GM12878 (cell line): Measurements from ENCODE around the gene NR1D2. TPM values are rescaled to one million over a fixed set of nuclear protein-coding genes. Genes with fewer than 3 reads are reported as not detected.

ENCODE experiments used
- ATAC-seq: fragments of 200-7000 bp; cut with Tn5 transposase; 3 replicates; pipeline ENCODE4 v1.9.1; 2020; ENCODE audit warnings: mild to moderate bottlenecking, moderate library complexity
- BruUV-seq: library from RNA; stranded (reverse); fragments of 400-500 nt; replicated peaks from 2 replicates; lab custom pipeline; 2021; lab: Mats Ljungman, UMichigan
- CTCF ChIA-PET: fragments of 300-600 bp; sonication (Branson Sonifier 250); formaldehyde crosslinking; extraction: SDS; loops from one replicate; lab custom pipeline; 2021; ENCODE audit warnings: inconsistent platforms; lab: Yijun Ruan, JAX
- POLR2A ChIA-PET: fragments of 350-600 bp; formaldehyde crosslinking; extraction: SDS; loops from one replicate; lab custom pipeline; 2021; ENCODE audit warnings: inconsistent platforms; lab: Charles Lee
- RAD21 ChIA-PET: fragments of 300-600 bp; sonication (Branson Sonifier 250); formaldehyde crosslinking; loops from one replicate; lab custom pipeline; 2023; ENCODE audit warnings: antibody characterized with exemption; ENCODE audit not compliant: unreplicated experiment; lab: Charles Lee
- SMC1A ChIA-PET: fragments of 300-600 bp; sonication (Branson Sonifier 250); formaldehyde crosslinking; loops from one replicate; lab custom pipeline; 2023; ENCODE audit not compliant: unreplicated experiment, uncharacterized antibody; lab: Charles Lee
- DNase-seq: peaks from one replicate; pipeline ENCODE4 v3.0.0-alpha.2; 2011; ENCODE audit warnings: low read depth, low spot score
- FAIRE-seq: peaks from 3 replicates; lab custom pipeline; 2011; peaks lifted over from hg19 to GRCh38; lab: Jason Lieb, UNC
- H2AFZ ChIP-seq: 2 replicates; pipeline ENCODE4 v1.6.0; 2011; ENCODE audit warnings: low read depth, low read length, control low read depth; ENCODE audit not compliant: control insufficient read depth
- H3K27ac ChIP-seq: 2 replicates; pipeline ENCODE4 v1.5.1; 2011; ENCODE audit warnings: control low read depth; ENCODE audit not compliant: control insufficient read depth, insufficient read depth
- H3K27me3 ChIP-seq, 2 experiments: replicated peaks in 1 of 2; 2 replicates each; pipeline versions ENCODE4 v1.6.0 to v1.6.1; 2011; ENCODE audit warnings: low read length in 1 of 2; ENCODE audit not compliant: control insufficient read depth in 2 of 2, insufficient read depth in 2 of 2
- H3K36me3 ChIP-seq, 2 experiments: 2 replicates each; pipeline ENCODE4 v1.5.1; 2011; ENCODE audit warnings: low read length in 1 of 2; ENCODE audit not compliant: control insufficient read depth in 2 of 2, insufficient read depth in 2 of 2
- H3K4me1 ChIP-seq: 2 replicates; pipeline ENCODE4 v1.6.1; 2011; ENCODE audit warnings: mild to moderate bottlenecking, low read length, moderate library complexity, mixed read lengths; ENCODE audit not compliant: control insufficient read depth, insufficient read depth
- H3K4me2 ChIP-seq: 2 replicates; pipeline ENCODE4 v1.6.0; 2011; ENCODE audit warnings: control low read depth; ENCODE audit not compliant: control insufficient read depth, insufficient read depth
- H3K4me3 ChIP-seq: fragments of 200-600 bp; sonication (generic); 2 replicates; pipeline ENCODE4 v1.5.1; 2016
- H3K79me2 ChIP-seq: 2 replicates; pipeline ENCODE4 v1.6.0; 2011; ENCODE audit warnings: low read length; ENCODE audit not compliant: control insufficient read depth, insufficient read depth
- H3K9ac ChIP-seq: 2 replicates; pipeline ENCODE4 v1.8.0; 2011; ENCODE audit warnings: low read length, control low read depth, mixed read lengths; ENCODE audit not compliant: control insufficient read depth, insufficient read depth
- H3K9me3 ChIP-seq: replicated peaks from 3 replicates; pipeline ENCODE4 v1.5.1; 2011; ENCODE audit warnings: mild to moderate bottlenecking, low read length; ENCODE audit not compliant: control insufficient read depth, insufficient read depth
- H4K20me1 ChIP-seq: 2 replicates; pipeline ENCODE4 v1.6.0; 2011; ENCODE audit not compliant: control insufficient read depth, insufficient read depth
- ATF7 ChIP-seq: fragments of 450-650 bp; IDR thresholded peaks from 2 replicates; pipeline ENCODE4 v1.6.1; 2016; ENCODE audit warnings: low read depth, mild to moderate bottlenecking
- CHD4 ChIP-seq: fragments of 200-600 bp; sonication (generic); IDR thresholded peaks from 2 replicates; pipeline ENCODE4 v1.6.1; 2016; ENCODE audit warnings: mild to moderate bottlenecking
- E4F1 ChIP-seq: fragments of 450-650 bp; IDR thresholded peaks from 2 replicates; pipeline ENCODE4 v1.6.1; 2018; ENCODE audit warnings: borderline replicate concordance, mild to moderate bottlenecking; ENCODE audit not compliant: partially characterized antibody
- IKZF2 ChIP-seq, 2 experiments: fragments of 450-650 bp; IDR thresholded peaks; 2 replicates each; pipeline ENCODE4 v1.6.1; 2017; ENCODE audit warnings: mild to moderate bottlenecking in 2 of 2, moderate library complexity in 2 of 2
- JUNB ChIP-seq: IDR thresholded peaks from 2 replicates; pipeline ENCODE4 v1.6.1; 2016; ENCODE audit warnings: antibody characterized with exemption, mild to moderate bottlenecking
- MEF2B ChIP-seq: fragments of 450-650 bp; IDR thresholded peaks from 2 replicates; pipeline ENCODE4 v1.6.1; 2018; ENCODE audit warnings: mild to moderate bottlenecking, moderate library complexity; ENCODE audit not compliant: partially characterized antibody, poor library complexity, severe bottlenecking
- MTA2 ChIP-seq: fragments of 450-650 bp; IDR thresholded peaks from 2 replicates; pipeline ENCODE4 v1.6.1; 2016; ENCODE audit warnings: low read depth, mild to moderate bottlenecking, moderate library complexity
- MXI1 ChIP-seq: fragments of 150-350 bp; IDR thresholded peaks from 2 replicates; pipeline ENCODE4 v1.6.1; 2011; ENCODE audit warnings: low read depth, mild to moderate bottlenecking, inconsistent platforms, low read length, improper control_type of control experiment
- RUNX3 ChIP-seq: IDR thresholded peaks from 2 replicates; pipeline ENCODE4 v1.6.1; 2012; ENCODE audit warnings: low read length, inconsistent platforms
- SKIL ChIP-seq: fragments of 450-650 bp; IDR thresholded peaks from 2 replicates; pipeline ENCODE4 v1.6.1; 2017; ENCODE audit warnings: mild to moderate bottlenecking, low read depth, inconsistent platforms; ENCODE audit not compliant: poor library complexity, severe bottlenecking
- SPI1 ChIP-seq: IDR thresholded peaks from 2 replicates; pipeline ENCODE4 v1.6.1; 2011; ENCODE audit warnings: low read depth, mild to moderate bottlenecking, low read length, moderate library complexity, borderline replicate concordance; ENCODE audit not compliant: insufficient read depth
- TCF12 ChIP-seq: IDR thresholded peaks from 2 replicates; pipeline ENCODE4 v1.6.1; 2011; ENCODE audit warnings: low read depth, mild to moderate bottlenecking, low read length
- WGBS: methylation state at CpG from one replicate; pipeline ENCODE4 v1.1.6; 2016; ENCODE audit warnings: low lambda C conversion rate; ENCODE audit not compliant: insufficient replicate concordance, insufficient coverage; ENCODE audit errors: missing lambda C conversion rate; 5-methylcytosine and 5-hydroxymethylcytosine counted together
- in situ Hi-C: fragments of 300-500 bp; cut with MboI; formaldehyde crosslinking; loops from 9 replicates; pipeline ENCODE4 v1.14.3; 2018; ENCODE audit warnings: mixed read lengths
- intact Hi-C: fragments of 100-400 bp; cut with micrococcal nuclease; formaldehyde crosslinking; loops from one replicate; pipeline ENCODE4 v1.14.2; 2022; ENCODE audit not compliant: unreplicated experiment
- polyA plus RNA-seq, 11 experiments: library from polyadenylated mRNA; depleted of rRNA in 4 of 11; unstranded in 6 of 11; stranded (reverse) in 5 of 11; fragments of >200 nt; fragmentation: Nextera tagmentation in 4 of 11; fragmentation: Illumina TruSeq in 1 of 11; extraction: Ambion mirVana in 4 of 11; extraction: Trizol in 1 of 11; gene quantifications; 1 replicate in 1 of 11; 2 replicates in 10 of 11; pipeline versions ENCODE4 v1.2.1 to v1.2.3, GENCODE V29; 2011 to 2016; ENCODE audit warnings: inconsistent platforms in 2 of 11, missing spikeins in 2 of 11, low read depth in 1 of 11
- total RNA-seq, 4 experiments: library from RNA; depleted of rRNA in 3 of 4; stranded (reverse); fragments of >200 nt in 3 of 4; fragmentation: Illumina TruSeq in 1 of 4; extraction: Trizol in 1 of 4; gene quantifications; 2 replicates each; pipeline versions ENCODE4 v1.2.1 to v1.2.3, GENCODE V29; 2013 to 2021
- TF ChIP-seq, protein P1 (sequence below): IDR thresholded peaks from 2 replicates; pipeline ENCODE4 v1.6.1; 2011; ENCODE audit warnings: low read depth, low read length, improper control_type of control experiment, borderline replicate concordance
- TF ChIP-seq, protein P2 (sequence below): fragments of 450-650 bp; IDR thresholded peaks from 2 replicates; pipeline ENCODE4 v1.6.1; 2016; ENCODE audit warnings: mild to moderate bottlenecking

NR1D2 gene
- total and polyA plus RNA-seq, 10 of the 15 experiments (the other 5 are each of a cell fraction or from before 2014, with no cell fraction given), result 0.67 to 5.3 (median 2.6) TPM

DNA sequence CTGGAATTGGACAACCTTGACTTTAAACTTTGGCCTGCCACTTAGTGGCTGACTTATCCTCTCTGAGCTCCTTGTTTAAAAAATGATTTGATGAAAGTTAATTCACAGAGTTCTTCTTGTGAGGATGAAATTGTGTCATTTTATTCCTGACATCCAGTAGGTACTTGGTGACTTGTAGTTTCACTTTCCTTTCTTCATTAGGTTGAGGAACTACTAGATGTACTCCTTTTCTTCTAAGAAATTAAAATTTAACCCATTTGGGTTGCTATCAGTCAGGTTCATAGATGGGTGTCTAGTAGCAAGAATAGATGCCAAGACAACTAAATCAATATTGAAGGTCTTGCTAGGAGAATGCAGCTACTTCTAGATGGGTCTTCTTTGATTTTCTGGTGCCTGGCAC, 5.2 kb downstream of the NR1D2 start (continued):
- TF ChIP-seq, protein P1, sequence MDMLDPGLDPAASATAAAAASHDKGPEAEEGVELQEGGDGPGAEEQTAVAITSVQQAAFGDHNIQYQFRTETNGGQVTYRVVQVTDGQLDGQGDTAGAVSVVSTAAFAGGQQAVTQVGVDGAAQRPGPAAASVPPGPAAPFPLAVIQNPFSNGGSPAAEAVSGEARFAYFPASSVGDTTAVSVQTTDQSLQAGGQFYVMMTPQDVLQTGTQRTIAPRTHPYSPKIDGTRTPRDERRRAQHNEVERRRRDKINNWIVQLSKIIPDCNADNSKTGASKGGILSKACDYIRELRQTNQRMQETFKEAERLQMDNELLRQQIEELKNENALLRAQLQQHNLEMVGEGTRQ, result no peak
- no peak for TF ChIP-seq JUNB
- TF ChIP-seq CHD4, result no peak
- TF ChIP-seq SPI1, result no peak

- peaks cover 17% of the 10 kb centered on the region for H3K4me1 ChIP-seq
- H2AFZ ChIP-seq, result no peak overlapping the region; the same call in 1 of the 2 replicates
- intact Hi-C loops, result loop anchor here (5.0 kb wide), 1 partner anchor 145 kb away; the partner anchor contains the start of gene UBE2E1
- 0 out of 2 replicates have a peak overlapping the region, but pooled peaks have one; percentile 5 for H3K9ac ChIP-seq
- no peaks in the 10 kb centered on the region for H3K36me3 ChIP-seq
- no peaks in the 10 kb centered on the region for H4K20me1 ChIP-seq
- BruUV-seq, result no TSS peak
- H3K4me2 ChIP-seq, result peak overlapping the region; percentile 79
- CTCF ChIA-PET, result interaction anchor here (1.1 to 1.3 kb wide), 2 partner anchors 32 to 123 kb away, joined by 3 read pairs; no protein-coding TSS in a partner anchor
- H3K9me3 ChIP-seq, result no peaks in the 10 kb centered on the region
- POLR2A ChIA-PET, result interaction anchor here (0.7 kb wide), 2 partner anchors 36 to 358 kb away, joined by 3 read pairs; partner anchors contain the start of genes NKIRAS1 and RPL15
- in situ Hi-C loops, result no loop called here
- FAIRE-seq, result no peak
- H3K4me3 ChIP-seq, result 0 out of 2 replicates have a peak overlapping the region, but pooled peaks have one; percentile 1
- peaks cover 15% of the 10 kb centered on the region for H3K79me2 ChIP-seq
- 1% methylated on average over 4 of the region's 4 CpGs for WGBS
- 0 out of 2 replicates have a peak overlapping the region, but pooled peaks have one; percentile 17 for H3K27ac ChIP-seq
- no peaks in the 10 kb centered on the region for H3K27me3 ChIP-seq
- RAD21 ChIA-PET, result interaction anchor here (0.7 to 0.8 kb wide), 2 partner anchors 120 to 125 kb away, joined by 3 read pairs; no protein-coding TSS in a partner anchor
- ATAC-seq, result peak; percentile 70
- peak; percentile 76 for DNase-seq
- SMC1A ChIA-PET, result interaction anchor here (0.7 to 1.3 kb wide), 2 partner anchors 141 to 341 kb away, joined by 3 to 4 read pairs; no protein-coding TSS in a partner anchor
- TF ChIP-seq, protein P2, sequence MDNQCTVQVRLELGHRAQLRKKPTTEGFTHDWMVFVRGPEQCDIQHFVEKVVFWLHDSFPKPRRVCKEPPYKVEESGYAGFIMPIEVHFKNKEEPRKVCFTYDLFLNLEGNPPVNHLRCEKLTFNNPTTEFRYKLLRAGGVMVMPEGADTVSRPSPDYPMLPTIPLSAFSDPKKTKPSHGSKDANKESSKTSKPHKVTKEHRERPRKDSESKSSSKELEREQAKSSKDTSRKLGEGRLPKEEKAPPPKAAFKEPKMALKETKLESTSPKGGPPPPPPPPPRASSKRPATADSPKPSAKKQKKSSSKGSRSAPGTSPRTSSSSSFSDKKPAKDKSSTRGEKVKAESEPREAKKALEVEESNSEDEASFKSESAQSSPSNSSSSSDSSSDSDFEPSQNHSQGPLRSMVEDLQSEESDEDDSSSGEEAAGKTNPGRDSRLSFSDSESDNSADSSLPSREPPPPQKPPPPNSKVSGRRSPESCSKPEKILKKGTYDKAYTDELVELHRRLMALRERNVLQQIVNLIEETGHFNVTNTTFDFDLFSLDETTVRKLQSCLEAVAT, result 0 out of 2 replicates have a peak, but pooled peaks have one; percentile 33
- TF ChIP-seq TCF12 (0 out of 2 replicates have a peak, but pooled peaks have one; percentile 13), E4F1 (no peak), ATF7 (0 out of 2 replicates have a peak, but pooled peaks have one; percentile 19), MTA2 (peak; percentile 58; the same call in 1 of the 2 replicates), MEF2B (peak; percentile 94), MXI1 (no peak), SKIL (peak; percentile 42), SPI1 (no peak), RUNX3 (peak; percentile 44; the same call in 1 of the 2 replicates), IKZF2 (IDR thresholded peaks at IDR 0.05) (peak in 1 of 2 experiments; percentile 8; a peak in 2 of 4 replicates)
Observed at GRCh38 chr3:23952646-23953045, 7.6 kb downstream of the NR1D2 start.
